Ishikawa (cell line): Measurements from ENCODE around the gene G6PC2.

Experiments
- CEBPB ChIP-seq: IDR thresholded peaks from 2 replicates; pipeline ENCODE4 v1.6.1; 2012
- CREB1 ChIP-seq: IDR thresholded peaks from 2 replicates; pipeline ENCODE4 v1.6.1; 2012; ENCODE audit warnings: low read depth
- EGR1 ChIP-seq: IDR thresholded peaks from 2 replicates; pipeline ENCODE4 v1.6.1; 2012
- EP300 ChIP-seq: IDR thresholded peaks from 2 replicates; pipeline ENCODE4 v1.6.1; 2012; ENCODE audit warnings: borderline replicate concordance
- FOXM1 ChIP-seq: IDR thresholded peaks from 2 replicates; pipeline ENCODE4 v1.6.1; 2012; ENCODE audit warnings: low read depth, borderline replicate concordance
- NFIC ChIP-seq: IDR thresholded peaks from 2 replicates; pipeline ENCODE4 v1.6.1; 2012
- RAD21 ChIP-seq: IDR thresholded peaks from 2 replicates; pipeline ENCODE4 v1.6.1; 2012; ENCODE audit warnings: low read depth
- TAF1 ChIP-seq: IDR thresholded peaks from 2 replicates; pipeline ENCODE4 v1.6.1; 2012; ENCODE audit warnings: low read depth, mild to moderate bottlenecking
- TCF12 ChIP-seq: IDR thresholded peaks from 2 replicates; pipeline ENCODE4 v1.6.1; 2012; ENCODE audit warnings: low read depth
- TEAD4 ChIP-seq: IDR thresholded peaks from 2 replicates; pipeline ENCODE4 v1.6.1; 2012
- YY1 ChIP-seq: IDR thresholded peaks from 2 replicates; pipeline ENCODE4 v1.6.1; 2012; ENCODE audit warnings: low read depth
- ZBTB7A ChIP-seq: IDR thresholded peaks from 2 replicates; pipeline ENCODE4 v1.6.1; 2012; ENCODE audit warnings: low read depth
- TF ChIP-seq, protein P1 (sequence below): IDR thresholded peaks from 2 replicates; pipeline ENCODE4 v1.6.1; 2012; ENCODE audit warnings: low read depth, mild to moderate bottlenecking
- TF ChIP-seq, protein P2 (sequence below): IDR thresholded peaks from 2 replicates; pipeline ENCODE4 v1.6.1; 2012
- TF ChIP-seq, protein P3 (sequence below): IDR thresholded peaks from 2 replicates; pipeline ENCODE4 v1.6.1; 2012

The G6PC2 gene

GRCh38 chr2:168956392-168956791 is 55.3 kb downstream of the G6PC2 start:
- TF ChIP-seq TEAD4, result no peak
- TF ChIP-seq RAD21, result no peak
- TF ChIP-seq EGR1, result no peak
- TF ChIP-seq, protein P1, sequence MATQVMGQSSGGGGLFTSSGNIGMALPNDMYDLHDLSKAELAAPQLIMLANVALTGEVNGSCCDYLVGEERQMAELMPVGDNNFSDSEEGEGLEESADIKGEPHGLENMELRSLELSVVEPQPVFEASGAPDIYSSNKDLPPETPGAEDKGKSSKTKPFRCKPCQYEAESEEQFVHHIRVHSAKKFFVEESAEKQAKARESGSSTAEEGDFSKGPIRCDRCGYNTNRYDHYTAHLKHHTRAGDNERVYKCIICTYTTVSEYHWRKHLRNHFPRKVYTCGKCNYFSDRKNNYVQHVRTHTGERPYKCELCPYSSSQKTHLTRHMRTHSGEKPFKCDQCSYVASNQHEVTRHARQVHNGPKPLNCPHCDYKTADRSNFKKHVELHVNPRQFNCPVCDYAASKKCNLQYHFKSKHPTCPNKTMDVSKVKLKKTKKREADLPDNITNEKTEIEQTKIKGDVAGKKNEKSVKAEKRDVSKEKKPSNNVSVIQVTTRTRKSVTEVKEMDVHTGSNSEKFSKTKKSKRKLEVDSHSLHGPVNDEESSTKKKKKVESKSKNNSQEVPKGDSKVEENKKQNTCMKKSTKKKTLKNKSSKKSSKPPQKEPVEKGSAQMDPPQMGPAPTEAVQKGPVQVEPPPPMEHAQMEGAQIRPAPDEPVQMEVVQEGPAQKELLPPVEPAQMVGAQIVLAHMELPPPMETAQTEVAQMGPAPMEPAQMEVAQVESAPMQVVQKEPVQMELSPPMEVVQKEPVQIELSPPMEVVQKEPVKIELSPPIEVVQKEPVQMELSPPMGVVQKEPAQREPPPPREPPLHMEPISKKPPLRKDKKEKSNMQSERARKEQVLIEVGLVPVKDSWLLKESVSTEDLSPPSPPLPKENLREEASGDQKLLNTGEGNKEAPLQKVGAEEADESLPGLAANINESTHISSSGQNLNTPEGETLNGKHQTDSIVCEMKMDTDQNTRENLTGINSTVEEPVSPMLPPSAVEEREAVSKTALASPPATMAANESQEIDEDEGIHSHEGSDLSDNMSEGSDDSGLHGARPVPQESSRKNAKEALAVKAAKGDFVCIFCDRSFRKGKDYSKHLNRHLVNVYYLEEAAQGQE, result no peak
- no peak for TF ChIP-seq YY1
- TF ChIP-seq CREB1, result no peak
- TF ChIP-seq EP300, result no peak
- TF ChIP-seq TAF1, result no peak
- TF ChIP-seq TCF12, result no peak
- TF ChIP-seq, protein P2, sequence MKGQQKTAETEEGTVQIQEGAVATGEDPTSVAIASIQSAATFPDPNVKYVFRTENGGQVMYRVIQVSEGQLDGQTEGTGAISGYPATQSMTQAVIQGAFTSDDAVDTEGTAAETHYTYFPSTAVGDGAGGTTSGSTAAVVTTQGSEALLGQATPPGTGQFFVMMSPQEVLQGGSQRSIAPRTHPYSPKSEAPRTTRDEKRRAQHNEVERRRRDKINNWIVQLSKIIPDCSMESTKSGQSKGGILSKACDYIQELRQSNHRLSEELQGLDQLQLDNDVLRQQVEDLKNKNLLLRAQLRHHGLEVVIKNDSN, result no peak
- no peak for TF ChIP-seq NFIC
- no peak for TF ChIP-seq FOXM1
- TF ChIP-seq, protein P3, sequence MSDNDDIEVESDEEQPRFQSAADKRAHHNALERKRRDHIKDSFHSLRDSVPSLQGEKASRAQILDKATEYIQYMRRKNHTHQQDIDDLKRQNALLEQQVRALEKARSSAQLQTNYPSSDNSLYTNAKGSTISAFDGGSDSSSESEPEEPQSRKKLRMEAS, result no peak
- no peak for TF ChIP-seq ZBTB7A
- TF ChIP-seq CEBPB, result no peak
